HepG2 (cell line): ENCODE data around the gene ANKRD53. TPM values are rescaled to one million over a fixed set of nuclear protein-coding genes. Genes with fewer than 3 reads are reported as not detected.
A peak's percentile ranks its signal among the peaks of the same experiment; 100 is the strongest.

Experiments
- CBX1 ChIP-seq: IDR thresholded peaks from one replicate; pipeline ENCODE4 v1.6.1; 2016; ENCODE audit warnings: antibody characterized with exemption, low read depth
- CCAR2 ChIP-seq: fragments of 200-400 bp; formaldehyde crosslinking; optimal IDR thresholded peaks from 2 replicates; pipeline ENCODE3; 2018; ENCODE audit warnings: low read depth, mild to moderate bottlenecking, low read length, moderate library complexity
- CENPX ChIP-seq: sonication (generic); formaldehyde crosslinking; IDR thresholded peaks from 2 replicates; pipeline ENCODE4 v1.9.0; 2021; ENCODE audit warnings: mild to moderate bottlenecking, missing genetic modification reagents, moderate library complexity
- ERF ChIP-seq: IDR thresholded peaks from 2 replicates; pipeline ENCODE4 v1.6.1; 2018; ENCODE audit warnings: missing biosample characterization, missing genetic modification reagents
- FOXO1 ChIP-seq: sonication (generic); formaldehyde crosslinking; IDR thresholded peaks from 2 replicates; pipeline ENCODE4 v1.4.0; 2020; ENCODE audit warnings: missing genetic modification reagents
- FOXP1 ChIP-seq, 2 experiments: fragments of 450-650 bp in 1 of 2; IDR thresholded peaks; 2 replicates each; pipeline ENCODE4 v1.6.1; 2017 to 2018; ENCODE audit warnings: antibody characterized with exemption in 1 of 2
- IKZF1 ChIP-seq: fragments of 450-650 bp; IDR thresholded peaks from 2 replicates; pipeline ENCODE4 v1.7.1; 2016
- JARID2 ChIP-seq: sonication (generic); formaldehyde crosslinking; IDR thresholded peaks from 2 replicates; pipeline ENCODE4 v1.8.1; 2023; ENCODE audit warnings: missing genetic modification reagents, inconsistent platforms; ENCODE audit not compliant: insufficient replicate concordance
- MBNL3 ChIP-seq: fragments of 250-450 bp; sonication (Bioruptor Pico); conservative IDR thresholded peaks from 2 replicates; pipeline ENCODE4 v1.8.0; 2022; ENCODE audit warnings: mild to moderate bottlenecking, inconsistent platforms
- NR2F6 ChIP-seq, 2 experiments: IDR thresholded peaks; 2 replicates each; pipeline ENCODE4 v1.6.1; 2016; ENCODE audit warnings: antibody characterized with exemption in 1 of 2, mild to moderate bottlenecking in 1 of 2
- RFX3 ChIP-seq: IDR thresholded peaks from 2 replicates; pipeline ENCODE4 v1.6.1; 2016; ENCODE audit warnings: missing biosample characterization, missing genetic modification reagents
- SOX5 ChIP-seq: IDR thresholded peaks from 2 replicates; pipeline ENCODE4 v1.6.1; 2016; ENCODE audit warnings: borderline replicate concordance
- ZFP90 ChIP-seq: sonication (generic); formaldehyde crosslinking; IDR thresholded peaks from 2 replicates; pipeline ENCODE4 v1.8.0; 2022; ENCODE audit warnings: missing genetic modification reagents, mild to moderate bottlenecking, inconsistent platforms, borderline replicate concordance
- ZNF737 ChIP-seq: sonication (generic); formaldehyde crosslinking; IDR thresholded peaks from 2 replicates; pipeline ENCODE4 v1.5.0; 2020; ENCODE audit warnings: missing genetic modification reagents, mild to moderate bottlenecking, borderline replicate concordance
- ZNF792 ChIP-seq: IDR thresholded peaks from 2 replicates; pipeline ENCODE4 v1.6.1; 2016
- polyA plus RNA-seq, 8 experiments: library from polyadenylated mRNA; depleted of rRNA in 3 of 8; stranded (reverse) in 7 of 8; unstranded in 1 of 8; fragments of >200 nt; fragmentation: Illumina TruSeq in 4 of 8; extraction: Trizol in 4 of 8; gene quantifications; 2 replicates each; pipeline versions ENCODE4 v1.2.1 to v1.2.3, GENCODE V29; 2011 to 2016; ENCODE audit warnings: low read depth in 4 of 8, missing spikeins in 1 of 8, mixed read lengths in 1 of 8; ENCODE audit not compliant: insufficient read depth in 1 of 8
- total RNA-seq, 5 experiments: library from RNA; depleted of rRNA; stranded (reverse); fragments of >200 nt; fragmentation: Illumina TruSeq; extraction: Trizol; gene quantifications; 2 replicates each; pipeline ENCODE4 v1.2.3, GENCODE V29; 2016; ENCODE audit warnings: low read depth in 1 of 5
- TF ChIP-seq, protein P1 (sequence below): sonication (generic); formaldehyde crosslinking; IDR thresholded peaks from 2 replicates; pipeline ENCODE4 v1.4.0; 2020; ENCODE audit warnings: missing genetic modification reagents, mild to moderate bottlenecking, borderline replicate concordance
- TF ChIP-seq, protein P2 (sequence below): sonication (generic); IDR thresholded peaks from 2 replicates; pipeline ENCODE4 v1.6.1; 2016; ENCODE audit warnings: low read depth, borderline replicate concordance
- TF ChIP-seq, protein P3 (sequence below): sonication (generic); formaldehyde crosslinking; IDR thresholded peaks from 2 replicates; pipeline ENCODE4 v1.8.0; 2022; ENCODE audit warnings: mild to moderate bottlenecking, missing genetic modification reagents
- TF ChIP-seq, protein P4 (sequence below): sonication (generic); formaldehyde crosslinking; IDR thresholded peaks from 2 replicates; pipeline ENCODE4 v1.5.0; 2020; ENCODE audit warnings: mild to moderate bottlenecking, missing genetic modification reagents, borderline replicate concordance
- TF ChIP-seq, protein P5 (sequence below): sonication (generic); formaldehyde crosslinking; IDR thresholded peaks from 2 replicates; pipeline ENCODE4 v1.5.0; 2020; ENCODE audit warnings: mild to moderate bottlenecking, missing genetic modification reagents

ANKRD53 gene
- total and polyA plus RNA-seq, 2 of the 13 experiments (the other 11 are each of a cell fraction or from before 2014, with no cell fraction given): 0.15 TPM; not detected in 1

DNA sequence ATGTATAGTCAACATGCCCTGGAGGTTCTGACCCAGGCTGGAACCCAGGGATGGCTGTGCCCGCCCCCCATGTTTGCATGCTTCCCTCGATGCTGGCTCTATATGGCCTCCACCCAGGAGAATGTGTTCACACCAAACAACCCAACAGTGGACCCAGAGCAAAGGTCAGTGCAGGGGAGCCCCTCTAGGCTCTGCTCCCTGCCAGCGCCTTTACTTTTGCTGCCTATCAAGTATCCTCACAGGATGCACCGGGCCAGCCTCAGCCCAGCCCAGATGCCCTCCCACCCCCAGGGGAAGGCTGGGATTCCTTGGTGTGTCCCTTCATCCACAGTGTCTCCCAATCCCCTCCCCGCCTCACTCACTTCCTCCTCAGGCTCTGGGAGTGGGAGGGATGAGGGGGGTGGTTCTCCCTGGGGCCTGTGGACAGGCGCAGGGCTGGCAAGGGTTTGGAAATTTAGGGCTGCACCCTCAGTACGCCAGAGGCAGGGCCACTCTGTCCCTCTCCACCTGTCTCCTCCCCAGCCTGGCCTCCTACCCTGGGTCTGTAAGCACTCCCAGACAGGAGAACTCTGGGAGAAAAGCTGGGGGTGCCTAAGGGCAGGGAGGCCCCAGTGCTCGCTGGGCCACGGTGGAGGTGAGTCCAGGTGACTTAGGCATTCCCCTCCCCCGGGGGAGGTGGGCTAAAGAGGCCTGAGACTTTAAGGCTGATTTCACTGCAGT lies 40.4 kb upstream of the ANKRD53 start (continued):
- TF ChIP-seq, protein P1, sequence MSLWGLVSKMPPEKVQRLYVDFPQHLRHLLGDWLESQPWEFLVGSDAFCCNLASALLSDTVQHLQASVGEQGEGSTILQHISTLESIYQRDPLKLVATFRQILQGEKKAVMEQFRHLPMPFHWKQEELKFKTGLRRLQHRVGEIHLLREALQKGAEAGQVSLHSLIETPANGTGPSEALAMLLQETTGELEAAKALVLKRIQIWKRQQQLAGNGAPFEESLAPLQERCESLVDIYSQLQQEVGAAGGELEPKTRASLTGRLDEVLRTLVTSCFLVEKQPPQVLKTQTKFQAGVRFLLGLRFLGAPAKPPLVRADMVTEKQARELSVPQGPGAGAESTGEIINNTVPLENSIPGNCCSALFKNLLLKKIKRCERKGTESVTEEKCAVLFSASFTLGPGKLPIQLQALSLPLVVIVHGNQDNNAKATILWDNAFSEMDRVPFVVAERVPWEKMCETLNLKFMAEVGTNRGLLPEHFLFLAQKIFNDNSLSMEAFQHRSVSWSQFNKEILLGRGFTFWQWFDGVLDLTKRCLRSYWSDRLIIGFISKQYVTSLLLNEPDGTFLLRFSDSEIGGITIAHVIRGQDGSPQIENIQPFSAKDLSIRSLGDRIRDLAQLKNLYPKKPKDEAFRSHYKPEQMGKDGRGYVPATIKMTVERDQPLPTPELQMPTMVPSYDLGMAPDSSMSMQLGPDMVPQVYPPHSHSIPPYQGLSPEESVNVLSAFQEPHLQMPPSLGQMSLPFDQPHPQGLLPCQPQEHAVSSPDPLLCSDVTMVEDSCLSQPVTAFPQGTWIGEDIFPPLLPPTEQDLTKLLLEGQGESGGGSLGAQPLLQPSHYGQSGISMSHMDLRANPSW (CRISPR knock-in tag): no peak
- TF ChIP-seq CBX1 (no peak), ERF (CRISPR knock-in tag) (no peak), FOXP1 (IDR thresholded peaks at IDR 0.05) (no peak), FOXP1 (CRISPR knock-in tag; IDR thresholded peaks at IDR 0.05) (no peak; the same call in 1 of the 2 replicates), ZFP90 (CRISPR knock-in tag) (no peak), SOX5 (CRISPR knock-in tag) (no peak), IKZF1 (no peak), CCAR2 (no peak), FOXO1 (CRISPR knock-in tag) (no peak), MBNL3 (CRISPR knock-in tag) (no peak), CENPX (CRISPR knock-in tag) (no peak), ZNF737 (no peak), RFX3 (CRISPR knock-in tag) (no peak), NR2F6 (IDR thresholded peaks at IDR 0.05) (no peak), NR2F6 (CRISPR knock-in tag; IDR thresholded peaks at IDR 0.05) (peak; percentile 24; the same call in 1 of the 2 replicates), ZNF792 (CRISPR knock-in tag) (no peak), JARID2 (no peak)
- TF ChIP-seq, protein P2, sequence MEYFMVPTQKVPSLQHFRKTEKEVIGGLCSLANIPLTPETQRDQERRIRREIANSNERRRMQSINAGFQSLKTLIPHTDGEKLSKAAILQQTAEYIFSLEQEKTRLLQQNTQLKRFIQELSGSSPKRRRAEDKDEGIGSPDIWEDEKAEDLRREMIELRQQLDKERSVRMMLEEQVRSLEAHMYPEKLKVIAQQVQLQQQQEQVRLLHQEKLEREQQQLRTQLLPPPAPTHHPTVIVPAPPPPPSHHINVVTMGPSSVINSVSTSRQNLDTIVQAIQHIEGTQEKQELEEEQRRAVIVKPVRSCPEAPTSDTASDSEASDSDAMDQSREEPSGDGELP: peak; percentile 8; the same call in 1 of the 2 replicates
- TF ChIP-seq, protein P3, sequence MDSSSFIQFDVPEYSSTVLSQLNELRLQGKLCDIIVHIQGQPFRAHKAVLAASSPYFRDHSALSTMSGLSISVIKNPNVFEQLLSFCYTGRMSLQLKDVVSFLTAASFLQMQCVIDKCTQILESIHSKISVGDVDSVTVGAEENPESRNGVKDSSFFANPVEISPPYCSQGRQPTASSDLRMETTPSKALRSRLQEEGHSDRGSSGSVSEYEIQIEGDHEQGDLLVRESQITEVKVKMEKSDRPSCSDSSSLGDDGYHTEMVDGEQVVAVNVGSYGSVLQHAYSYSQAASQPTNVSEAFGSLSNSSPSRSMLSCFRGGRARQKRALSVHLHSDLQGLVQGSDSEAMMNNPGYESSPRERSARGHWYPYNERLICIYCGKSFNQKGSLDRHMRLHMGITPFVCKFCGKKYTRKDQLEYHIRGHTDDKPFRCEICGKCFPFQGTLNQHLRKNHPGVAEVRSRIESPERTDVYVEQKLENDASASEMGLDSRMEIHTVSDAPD (CRISPR knock-in tag): no peak
- TF ChIP-seq, protein P4, sequence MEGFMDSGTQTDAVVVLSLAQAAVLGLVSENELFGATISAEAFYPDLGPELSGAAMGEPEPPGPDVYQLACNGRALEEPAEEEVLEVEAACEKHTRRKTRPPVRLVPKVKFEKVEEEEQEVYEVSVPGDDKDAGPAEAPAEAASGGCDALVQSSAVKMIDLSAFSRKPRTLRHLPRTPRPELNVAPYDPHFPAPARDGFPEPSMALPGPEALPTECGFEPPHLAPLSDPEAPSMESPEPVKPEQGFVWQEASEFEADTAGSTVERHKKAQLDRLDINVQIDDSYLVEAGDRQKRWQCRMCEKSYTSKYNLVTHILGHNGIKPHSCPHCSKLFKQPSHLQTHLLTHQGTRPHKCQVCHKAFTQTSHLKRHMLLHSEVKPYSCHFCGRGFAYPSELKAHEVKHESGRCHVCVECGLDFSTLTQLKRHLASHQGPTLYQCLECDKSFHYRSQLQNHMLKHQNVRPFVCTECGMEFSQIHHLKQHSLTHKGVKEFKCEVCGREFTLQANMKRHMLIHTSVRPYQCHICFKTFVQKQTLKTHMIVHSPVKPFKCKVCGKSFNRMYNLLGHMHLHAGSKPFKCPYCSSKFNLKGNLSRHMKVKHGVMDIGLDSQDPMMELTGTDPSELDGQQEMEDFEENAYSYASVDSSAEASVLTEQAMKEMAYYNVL (CRISPR knock-in tag): no peak
- TF ChIP-seq, protein P5, sequence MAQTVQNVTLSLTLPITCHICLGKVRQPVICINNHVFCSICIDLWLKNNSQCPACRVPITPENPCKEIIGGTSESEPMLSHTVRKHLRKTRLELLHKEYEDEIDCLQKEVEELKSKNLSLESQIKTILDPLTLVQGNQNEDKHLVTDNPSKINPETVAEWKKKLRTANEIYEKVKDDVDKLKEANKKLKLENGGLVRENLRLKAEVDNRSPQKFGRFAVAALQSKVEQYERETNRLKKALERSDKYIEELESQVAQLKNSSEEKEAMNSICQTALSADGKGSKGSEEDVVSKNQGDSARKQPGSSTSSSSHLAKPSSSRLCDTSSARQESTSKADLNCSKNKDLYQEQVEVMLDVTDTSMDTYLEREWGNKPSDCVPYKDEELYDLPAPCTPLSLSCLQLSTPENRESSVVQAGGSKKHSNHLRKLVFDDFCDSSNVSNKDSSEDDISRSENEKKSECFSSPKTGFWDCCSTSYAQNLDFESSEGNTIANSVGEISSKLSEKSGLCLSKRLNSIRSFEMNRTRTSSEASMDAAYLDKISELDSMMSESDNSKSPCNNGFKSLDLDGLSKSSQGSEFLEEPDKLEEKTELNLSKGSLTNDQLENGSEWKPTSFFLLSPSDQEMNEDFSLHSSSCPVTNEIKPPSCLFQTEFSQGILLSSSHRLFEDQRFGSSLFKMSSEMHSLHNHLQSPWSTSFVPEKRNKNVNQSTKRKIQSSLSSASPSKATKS (CRISPR knock-in tag): no peak
